C1 segment of cervical spinal cord (tissue), 14 donors: ENCODE results near the gene POLR2M.

Experiments
- DNase-seq, 14 donors: peaks; one replicate each; lab custom pipeline; 2025; lab: John Stamatoyannopoulos, UW

Gene POLR2M

GRCh38 chr15:57738734-57739237 is 32.3 kb downstream of the POLR2M start:
- no peak for DNase-seq

GRCh38 chr15:57740048-57740447 is 33.5 kb downstream of the POLR2M start:
- DNase-seq = no peak

GRCh38 chr15:57741089-57741488 is 34.6 kb downstream of the POLR2M start:
- DNase-seq = no peak

- no peak for DNase-seq
Observed at GRCh38 chr15:57743424-57743823, 36.9 kb downstream of the POLR2M start.

GRCh38 chr15:57746786-57747185 is 40.3 kb downstream of the POLR2M start:
- DNase-seq = no peak

GRCh38 chr15:57747206-57747896 is 40.8 kb downstream of the POLR2M start:
- no peak for DNase-seq

GRCh38 chr15:57751177-57751800 is 44.8 kb downstream of the POLR2M start:
- DNase-seq = peak in 2 of 14 donors; percentile 4 to 6

- DNase-seq = peak in 4 of 14 donors; percentile 6 to 19 (median 12)
Observed at GRCh38 chr15:57752436-57752835, 45.9 kb downstream of the POLR2M start.

- no peak for DNase-seq
Observed at GRCh38 chr15:57752840-57753239, 46.3 kb downstream of the POLR2M start.

- no peak for DNase-seq
Observed at GRCh38 chr15:57756466-57756865, 50.0 kb downstream of the POLR2M start.

- DNase-seq = no peak
Observed at GRCh38 chr15:57758560-57758959, 52.0 kb downstream of the POLR2M start.

GRCh38 chr15:57761562-57761961 is 55.0 kb downstream of the POLR2M start:
- no peak for DNase-seq

GRCh38 chr15:57762302-57762701 is 55.8 kb downstream of the POLR2M start:
- no peak for DNase-seq

- DNase-seq = no peak
Observed at GRCh38 chr15:57763176-57763964, 56.9 kb downstream of the POLR2M start.
